Prostate gland (tissue), 2 donors: ENCODE data around the gene HCFC1R1. TPM values are rescaled to one million over a fixed set of nuclear protein-coding genes. Genes with fewer than 3 reads are reported as not detected.

Experiments used
- DNase-seq: peaks from one replicate; pipeline ENCODE4 v3.0.0-alpha.2; 2019; ENCODE audit warnings: low spot score
- H3K27ac ChIP-seq, 2 donors: fragments of 200-600 bp; sonication (generic); 2 replicates each; pipeline ENCODE4 v1.5.1; 2017 to 2019
- H3K27me3 ChIP-seq: fragments of 200-600 bp; sonication (generic); replicated peaks from 2 replicates; pipeline ENCODE4 v1.5.1; 2019; ENCODE audit not compliant: insufficient read depth
- H3K36me3 ChIP-seq, 2 donors: fragments of 200-600 bp; sonication (generic); 1 replicate in 1 of 2; 2 replicates in 1 of 2; pipeline versions ENCODE4 v1.5.1 to v1.8.1; 2017 to 2019
- H3K4me1 ChIP-seq: fragments of 200-600 bp; sonication (generic); replicated peaks from 2 replicates; pipeline ENCODE4 v1.5.1; 2019
- H3K4me3 ChIP-seq, 2 donors: fragments of 200-600 bp; sonication (generic); 2 replicates each; pipeline ENCODE4 v1.5.1; 2017 to 2019
- H3K9me3 ChIP-seq: fragments of 200-600 bp; sonication (generic); 2 replicates; pipeline ENCODE4 v1.5.1; 2017
- CTCF ChIP-seq, 4 experiments: fragments of 200-600 bp in 2 of 4; fragments of 450-650 bp in 2 of 4; sonication (generic) in 2 of 4; IDR thresholded peaks; 1 replicate in 3 of 4; 2 replicates in 1 of 4; pipeline ENCODE4 v1.5.1; 2016 to 2019; ENCODE audit warnings: antibody characterized with exemption in 4 of 4, mild to moderate bottlenecking in 2 of 4, moderate library complexity in 2 of 4
- POLR2A ChIP-seq: fragments of 450-650 bp; IDR thresholded peaks from one replicate; pipeline ENCODE4 v1.6.1; 2016; ENCODE audit warnings: antibody characterized with exemption, mild to moderate bottlenecking
- POLR2AphosphoS5 ChIP-seq: sonication (generic); formaldehyde crosslinking; IDR thresholded peaks from one replicate; pipeline ENCODE4 v1.6.1; 2017; ENCODE audit warnings: antibody characterized with exemption
- WGBS: methylation state at CpG from one replicate; pipeline ENCODE4 v1.1.5; 2018; 5-methylcytosine and 5-hydroxymethylcytosine counted together
- intact Hi-C: fragments of 100-400 bp; cut with DNase I; formaldehyde crosslinking; loops from one replicate; pipeline ENCODE4 v1.14.2; 2022
- total RNA-seq, 2 donors: library from RNA; depleted of rRNA; stranded (reverse); fragments of >200 nt; gene quantifications; one replicate each; pipeline ENCODE4 v1.1.0, GENCODE V29; 2016

The HCFC1R1 gene
- total RNA-seq, 2 donors from 2014 or later = 52.4 to 67.0 TPM

- DNase-seq = peak; percentile 74
- Histone ChIP-seq H3K4me3 (no peak overlapping the region), H3K9me3 (no peaks in the 10 kb centered on the region), H3K27me3 (no peaks in the 10 kb centered on the region), H3K36me3 (no peaks in the 10 kb centered on the region), H3K27ac (no peak overlapping the region), H3K4me1 (no peaks in the 10 kb centered on the region)
- intact Hi-C loops = no loop called here
- WGBS = 30% methylated on average over 11 of the region's 11 CpGs
- TF ChIP-seq POLR2AphosphoS5 = peak; percentile 40
- TF ChIP-seq POLR2A = no peak
These were observed 14.5 kb upstream of the HCFC1R1 start for GRCh38 chr16:3038256-3038655.

GRCh38 chr16:3036726-3037315 lies 13.1 kb upstream of the HCFC1R1 start, which contains the start of gene BICDL2:
TSS of gene BICDL2 (minus strand) at chr16:3036944. CDS start at chr16:3035496, 1,448 bp downstream.
- Histone ChIP-seq H3K36me3 (no peaks in the 10 kb centered on the region), H3K4me1 (no peaks in the 10 kb centered on the region), H3K4me3 (peak within 1 kb of the TSS; percentile 47 to 51), H3K27ac (peak within 1 kb of the TSS; percentile 69 to 78), H3K27me3 (no peaks in the 10 kb centered on the region), H3K9me3 (no peaks in the 10 kb centered on the region)
- no peak for DNase-seq
- TF ChIP-seq POLR2AphosphoS5 (no peak), CTCF (IDR thresholded peaks at IDR 0.05) (no peak), POLR2A (peak; percentile 25)
- 6% methylated on average over 40 of the region's 44 CpGs for WGBS
- intact Hi-C loops = no loop called here

- Histone ChIP-seq H3K4me3 (peak overlapping the region; percentile 47 to 51), H3K27me3 (no peaks in the 10 kb centered on the region), H3K27ac (peak overlapping the region; percentile 69 to 78), H3K36me3 (no peaks in the 10 kb centered on the region), H3K4me1 (no peaks in the 10 kb centered on the region), H3K9me3 (no peaks in the 10 kb centered on the region)
- TF ChIP-seq POLR2A = no peak
- no peak for TF ChIP-seq CTCF (IDR thresholded peaks at IDR 0.05)
- peak; percentile 31 for TF ChIP-seq POLR2AphosphoS5
- DNase-seq = no peak
- WGBS = 3% methylated on average over 40 of the region's 40 CpGs
- intact Hi-C loops = no loop called here
These were observed 12.4 kb upstream of the HCFC1R1 start for GRCh38 chr16:3035972-3036725.

GRCh38 chr16:3035289-3035971 lies 11.7 kb upstream of the HCFC1R1 start:
- Histone ChIP-seq H3K27ac (peak overlapping the region in 1 of 2 donors; percentile 78), H3K9me3 (no peaks in the 10 kb centered on the region), H3K4me3 (peak overlapping the region in 1 of 2 donors; percentile 47), H3K36me3 (no peaks in the 10 kb centered on the region), H3K4me1 (no peaks in the 10 kb centered on the region), H3K27me3 (no peaks in the 10 kb centered on the region)
- intact Hi-C loops = no loop called here
- WGBS = 42% methylated on average over 19 of the region's 19 CpGs
- TF ChIP-seq CTCF (IDR thresholded peaks at IDR 0.05) (no peak), POLR2A (no peak), POLR2AphosphoS5 (no peak)
- DNase-seq = no peak

GRCh38 chr16:3032624-3033023 lies 8.9 kb upstream of the HCFC1R1 start:
- H3K27ac ChIP-seq = no peak overlapping the region

More at GRCh38 chr16:3032624-3033023, 8.9 kb upstream of the HCFC1R1 start:
- no peaks in the 10 kb centered on the region for H3K9me3 ChIP-seq
- H3K4me1 ChIP-seq = peaks cover 9% of the 10 kb centered on the region
- no peak for DNase-seq
- no peaks in the 10 kb centered on the region for H3K27me3 ChIP-seq
- 44% methylated on average over 7 of the region's 7 CpGs for WGBS
- intact Hi-C loops = no loop called here
- no peak overlapping the region for H3K4me3 ChIP-seq
- TF ChIP-seq POLR2A (no peak), POLR2AphosphoS5 (no peak)
- no peaks in the 10 kb centered on the region for H3K36me3 ChIP-seq
